ENCODE results near the gene C10orf105. TPM values are rescaled to one million over a fixed set of nuclear protein-coding genes. Genes with fewer than 3 reads are reported as not detected.

Gene C10orf105
- total and polyA plus RNA-seq, 2 of the 8 experiments (the other 6 are each of a cell fraction or from before 2014, with no cell fraction given) = 0.71 to 0.73 TPM

DNA sequence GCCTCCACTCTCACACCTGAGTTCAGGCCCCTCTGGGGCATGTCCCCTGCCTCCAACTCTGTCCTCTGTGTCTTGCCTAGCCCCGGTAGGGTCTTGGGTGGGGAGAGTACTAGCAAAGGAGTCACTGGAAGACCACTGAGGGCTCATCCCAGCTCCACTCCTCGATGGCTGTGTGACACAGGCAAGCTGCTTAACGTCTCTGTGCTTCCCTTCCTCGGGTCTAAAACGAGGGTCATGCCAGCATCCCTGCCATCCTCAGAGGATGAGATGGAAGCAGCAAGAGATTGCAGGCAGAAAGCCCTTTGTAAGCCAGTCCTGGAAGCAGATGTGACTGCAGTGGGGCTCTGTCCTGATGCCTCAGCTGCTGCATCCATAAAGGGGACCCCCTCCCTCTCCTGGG is 15.2 kb upstream of the C10orf105 start:
- no peaks in the 10 kb centered on the region for H3K79me2 ChIP-seq (ENCODE audit: control insufficient read depth in 1 of 2, insufficient read depth in 2 of 2, low read length in 2 of 2)
- FAIRE-seq (no peak), DNase-seq (ENCODE audit: low read depth in 1 of 2, low spot score in 2 of 2) (no peak)
- H3K4me3 ChIP-seq (ENCODE audit: extremely low read depth in 1 of 4, insufficient read depth in 2 of 4, low read depth in 3 of 4, low read length in 4 of 4) = no peak overlapping the region
- H3K4ac ChIP-seq (replicated peaks; ENCODE audit: insufficient read length, low read depth, low read length) = no peak overlapping the region
- H2BK12ac ChIP-seq (ENCODE audit: low read depth, low read length) = no peak overlapping the region
- no peak overlapping the region for H4K5ac ChIP-seq (ENCODE audit: insufficient read length, low read depth, low read length)
- no peaks in the 10 kb centered on the region for H3K27me3 ChIP-seq (replicated peaks in 1 of 4; ENCODE audit: control insufficient read depth in 3 of 4, extremely low read depth in 1 of 4, insufficient read depth in 3 of 4, low read length in 3 of 4)
- 90% methylated on average over 3 of the region's 5 CpGs; no CpG with 5 or more reads in 1 of the 2 experiments for WGBS, 2 experiments (ENCODE audit: extremely low coverage in 1 of 2, insufficient coverage in 1 of 2, insufficient read length in 1 of 2, insufficient replicate concordance in 2 of 2, low coverage in 1 of 2, low lambda C conversion rate in 2 of 2, missing lambda C conversion rate in 1 of 2)
- no peak overlapping the region for H3K18ac ChIP-seq (ENCODE audit: extremely low read depth, low read length)
- H3K23ac ChIP-seq (ENCODE audit: insufficient read length) = no peak overlapping the region
- H2BK20ac ChIP-seq (ENCODE audit: low read length) = no peak overlapping the region
- H2BK5ac ChIP-seq (ENCODE audit: low read depth, low read length) = no peak overlapping the region
- no peaks in the 10 kb centered on the region for H3K9me3 ChIP-seq (ENCODE audit: insufficient read depth in 2 of 2, low read depth in 1 of 2, low read length in 1 of 2)
- no peaks in the 10 kb centered on the region for H3K79me1 ChIP-seq (ENCODE audit: low read depth, low read length)
- no peak overlapping the region for H2BK15ac ChIP-seq (ENCODE audit: low read length)
- H3K23me2 ChIP-seq (ENCODE audit: low read depth, low read length) = no peaks in the 10 kb centered on the region
- no peak overlapping the region for H2AFZ ChIP-seq (ENCODE audit: low read length)
- H3K4me1 ChIP-seq (replicated peaks in 1 of 4; ENCODE audit: control insufficient read depth in 3 of 4, insufficient read depth in 4 of 4, low read length in 3 of 4) = peaks cover 0 to 9% (median 4%) of the 10 kb centered on the region in 4 experiments; a peak in 4 of 7 replicates
- no peak overlapping the region for H2BK120ac ChIP-seq (replicated peaks; ENCODE audit: low read depth, low read length)
- no peak overlapping the region for H3K4me2 ChIP-seq (ENCODE audit: insufficient read depth in 1 of 2, low read depth in 2 of 2, low read length in 2 of 2)
- H4K8ac ChIP-seq (ENCODE audit: extremely low read depth, insufficient read depth, low read length) = no peak overlapping the region
- H3K9ac ChIP-seq (replicated peaks in 1 of 4; ENCODE audit: extremely low read depth in 1 of 4, low read depth in 3 of 4, low read length in 3 of 4) = no peak overlapping the region
- H3K14ac ChIP-seq (ENCODE audit: insufficient read length) = no peak overlapping the region
- POLR2A ChIA-PET (ENCODE audit: partially characterized antibody) = no interaction called here
- TF ChIP-seq RAD21 (IDR thresholded peaks at IDR 0.05 in 1 of 2, conservative IDR thresholded peaks at IDR 0.05 in 1 of 2; ENCODE audit: low read depth in 2 of 2, low read length in 2 of 2) = no peak
- no peak for TF ChIP-seq RFX5 (IDR thresholded peaks at IDR 0.05; ENCODE audit: borderline replicate concordance, low read depth, low read length)
- no peak for TF ChIP-seq RNF2 (IDR thresholded peaks at IDR 0.05; ENCODE audit: borderline replicate concordance, low read depth, low read length, missing control alignments, poor library complexity, severe bottlenecking)
- no peak for TF ChIP-seq SIX5 (IDR thresholded peaks at IDR 0.05; ENCODE audit: low read depth, low read length)
- CTCF ChIA-PET (ENCODE audit: partially characterized antibody) = interaction anchor here (0.9 kb wide), 1 partner anchor 12 kb away, joined by 5 read pairs; no protein-coding TSS in a partner anchor
- no peak overlapping the region for H4K91ac ChIP-seq (replicated peaks; ENCODE audit: insufficient read length, low read length)
- no peak overlapping the region for H2AK5ac ChIP-seq (ENCODE audit: low read depth, low read length)
- H3K56ac ChIP-seq (replicated peaks; ENCODE audit: insufficient read length, low read depth, low read length) = no peak overlapping the region
- H3K27ac ChIP-seq (ENCODE audit: low read depth, low read length) = no peak overlapping the region
- H3K36me3 ChIP-seq (ENCODE audit: control insufficient read depth in 2 of 4, insufficient read depth in 4 of 4, low read length in 3 of 4) = no peaks in the 10 kb centered on the region
- no peaks in the 10 kb centered on the region for H4K20me1 ChIP-seq (replicated peaks in 1 of 2; ENCODE audit: control insufficient read depth in 1 of 2, insufficient read depth in 2 of 2, low read length in 2 of 2)
